GM19463 (cell line): ENCODE results near the gene PVALEF.

Experiments
- ATAC-seq: cut with Tn5 transposase; IDR thresholded peaks from one replicate; pipeline ENCODE4 v1.9.1; 2021; ENCODE audit warnings: mild to moderate bottlenecking, moderate library complexity; ENCODE audit not compliant: unreplicated experiment

PVALEF gene

DNA sequence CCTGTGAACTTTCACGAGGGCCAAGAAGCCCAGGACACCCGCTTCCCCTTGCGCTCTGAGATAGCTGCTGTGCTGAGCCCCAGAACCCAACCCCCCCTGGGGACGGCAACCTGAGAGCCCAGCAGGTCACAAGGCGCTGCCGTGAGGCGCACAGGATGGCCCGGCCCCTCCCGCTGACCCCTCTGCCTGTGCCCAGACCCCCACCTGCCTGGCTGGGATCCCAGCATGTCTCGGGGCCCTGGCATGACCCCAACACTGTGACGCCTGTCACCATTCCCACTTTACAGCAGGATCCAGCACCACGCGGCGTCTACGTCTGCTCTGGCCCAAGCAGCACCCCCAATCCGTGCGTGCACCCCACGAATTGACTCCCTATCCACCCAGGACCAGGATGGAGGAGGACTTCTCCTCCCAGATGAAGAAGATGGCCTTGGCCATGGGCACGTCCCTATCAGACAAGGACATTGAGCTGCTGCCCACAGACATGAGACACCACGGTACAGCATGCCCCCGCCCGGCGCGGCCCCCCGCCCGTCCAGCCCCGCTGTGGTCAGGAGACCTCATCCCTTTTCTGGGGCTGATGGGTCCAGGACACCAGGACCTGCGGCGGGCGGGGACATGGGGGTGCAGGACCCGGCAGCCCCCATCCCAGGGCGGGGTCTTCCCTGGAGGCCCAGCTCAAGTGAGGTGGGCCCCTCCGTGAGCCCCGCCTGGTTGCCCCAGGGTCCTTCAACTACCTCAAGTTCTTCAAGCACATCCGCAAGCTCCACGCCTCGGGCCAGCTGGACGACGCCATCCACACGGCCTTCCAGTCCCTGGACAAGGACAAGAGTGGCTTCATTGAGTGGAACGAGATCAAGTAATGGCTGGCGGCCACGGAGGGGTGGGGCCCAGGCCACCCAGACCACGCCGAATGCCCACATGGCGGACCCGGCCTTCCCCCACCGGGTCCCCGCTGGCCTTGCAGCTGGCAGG lies 15.8 kb downstream of the PVALEF start:
- ATAC-seq = no peak

- no peak for ATAC-seq
Measured at GRCh38 chr17:81181811-81182185, 16.5 kb downstream of the PVALEF start.

GRCh38 chr17:81182596-81182995 lies 17.3 kb downstream of the PVALEF start:
- ATAC-seq = no peak

- ATAC-seq = no peak
Measured at GRCh38 chr17:81183316-81183715, 18.0 kb downstream of the PVALEF start.

DNA sequence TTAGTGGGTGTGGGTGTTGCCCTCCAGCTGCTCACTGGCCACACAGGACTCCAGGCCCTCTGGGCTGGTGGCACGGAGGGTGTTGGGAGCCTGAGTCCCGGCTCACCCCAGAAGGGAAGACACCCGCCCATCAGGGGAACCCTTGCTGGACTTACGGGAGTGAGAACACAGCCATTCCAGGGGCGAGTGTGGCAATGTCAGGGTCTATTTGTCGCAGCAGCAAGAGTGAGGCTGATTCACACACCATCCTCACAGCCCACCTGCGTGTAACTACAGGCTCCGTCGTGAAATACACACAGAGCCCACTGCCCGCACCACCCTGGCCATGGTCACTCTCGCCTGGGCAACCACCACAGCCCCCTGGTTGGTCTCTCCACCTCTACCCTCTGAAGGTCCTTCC lies 18.5 kb downstream of the PVALEF start:
- no peak for ATAC-seq

- ATAC-seq = no peak
Measured at GRCh38 chr17:81184555-81184954, 19.2 kb downstream of the PVALEF start.

- no peak for ATAC-seq
Measured at GRCh38 chr17:81186203-81186602, 20.9 kb downstream of the PVALEF start.

GRCh38 chr17:81187120-81187519 lies 21.8 kb downstream of the PVALEF start:
- no peak for ATAC-seq

GRCh38 chr17:81187586-81188490 lies 22.5 kb downstream of the PVALEF start:
- no peak for ATAC-seq

GRCh38 chr17:81188491-81188840 lies 23.2 kb downstream of the PVALEF start:
- no peak for ATAC-seq

DNA sequence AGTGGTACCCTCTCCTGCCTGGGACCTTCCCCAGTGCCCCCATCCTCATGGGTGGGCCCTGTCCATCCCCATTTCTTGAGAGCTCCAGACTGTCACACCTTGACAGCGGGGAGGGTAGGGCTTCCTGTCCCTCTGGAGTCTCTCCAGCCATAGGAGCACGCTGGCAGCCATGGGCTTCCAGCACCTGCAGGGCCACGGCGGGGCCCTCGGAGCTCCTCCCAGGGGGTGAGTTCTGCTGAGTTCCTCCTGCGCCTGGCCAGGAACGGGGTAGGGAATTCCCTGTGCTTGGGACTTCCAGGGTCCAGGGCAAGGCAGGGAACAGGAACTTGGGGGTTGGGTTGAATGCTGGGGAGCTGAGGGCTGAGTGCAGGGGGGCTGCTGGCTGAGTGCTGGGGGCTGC lies 23.7 kb downstream of the PVALEF start:
- no peak for ATAC-seq

DNA sequence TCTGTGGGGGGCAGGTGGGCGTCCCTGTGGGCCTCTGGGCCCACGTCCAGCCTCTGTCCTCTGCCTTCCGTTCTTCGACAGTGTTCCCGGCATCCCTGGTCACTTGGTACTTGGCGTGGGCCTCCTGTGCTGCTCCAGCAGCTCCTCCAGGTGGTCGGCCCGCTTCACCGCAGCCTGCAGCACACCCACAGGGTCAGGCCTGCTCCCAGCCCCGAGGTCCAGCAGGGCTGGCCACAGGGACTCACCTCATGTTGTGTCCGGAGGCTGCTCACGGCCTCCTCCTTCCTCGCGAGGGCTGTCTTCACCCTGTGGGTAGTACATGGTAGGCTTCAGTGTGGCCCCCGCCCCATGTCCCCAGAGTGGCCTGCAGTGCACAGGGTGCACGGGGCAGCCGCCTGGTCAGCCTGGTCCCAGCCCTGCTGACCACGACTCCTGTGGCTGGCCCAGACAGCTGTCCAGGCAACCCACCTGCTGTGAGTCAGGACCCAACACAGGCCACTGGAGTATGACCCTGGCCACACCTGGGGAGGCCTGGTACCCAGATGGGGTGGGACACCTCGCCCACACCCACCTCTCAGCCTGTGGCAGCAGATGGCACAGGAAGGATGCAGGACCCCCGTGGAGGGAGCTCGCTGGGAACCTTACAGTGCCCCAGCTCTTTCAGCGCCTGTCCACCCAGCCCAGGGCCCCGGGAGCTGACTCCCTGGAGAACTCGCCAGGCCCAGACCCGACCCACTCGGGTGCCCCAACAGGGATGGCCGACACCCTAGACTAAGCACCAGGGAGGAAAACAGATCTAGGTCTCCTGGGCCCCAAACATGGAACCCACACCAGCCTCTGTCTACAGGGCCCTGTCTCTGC lies 24.6 kb downstream of the PVALEF start:
- no peak for ATAC-seq

DNA sequence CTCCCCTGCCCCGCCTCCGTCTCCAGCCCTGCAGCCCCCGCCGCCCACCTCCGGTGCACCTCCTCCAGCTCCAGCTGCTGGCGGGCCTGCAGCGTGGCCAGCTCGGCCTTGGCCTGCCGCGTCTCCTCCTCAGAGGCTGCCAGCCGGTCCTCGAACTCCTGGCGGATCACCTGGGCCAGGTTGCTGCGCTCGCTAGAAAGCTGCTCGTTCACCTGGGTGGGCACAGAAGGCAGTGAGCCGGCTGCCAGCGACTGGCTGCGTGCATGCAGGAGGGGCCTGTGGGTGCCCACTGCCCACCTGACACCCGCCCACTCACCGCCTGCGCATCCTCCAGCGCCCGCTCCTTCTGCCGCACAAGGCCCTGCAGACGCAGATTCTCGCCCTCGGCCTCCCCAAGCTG lies 25.3 kb downstream of the PVALEF start:
- ATAC-seq = no peak

GRCh38 chr17:81191116-81191515 lies 25.8 kb downstream of the PVALEF start:
- no peak for ATAC-seq

- ATAC-seq = no peak
Measured at GRCh38 chr17:81191646-81192045, 26.3 kb downstream of the PVALEF start.

GRCh38 chr17:81192386-81193050 lies 27.2 kb downstream of the PVALEF start:
- ATAC-seq = no peak

DNA sequence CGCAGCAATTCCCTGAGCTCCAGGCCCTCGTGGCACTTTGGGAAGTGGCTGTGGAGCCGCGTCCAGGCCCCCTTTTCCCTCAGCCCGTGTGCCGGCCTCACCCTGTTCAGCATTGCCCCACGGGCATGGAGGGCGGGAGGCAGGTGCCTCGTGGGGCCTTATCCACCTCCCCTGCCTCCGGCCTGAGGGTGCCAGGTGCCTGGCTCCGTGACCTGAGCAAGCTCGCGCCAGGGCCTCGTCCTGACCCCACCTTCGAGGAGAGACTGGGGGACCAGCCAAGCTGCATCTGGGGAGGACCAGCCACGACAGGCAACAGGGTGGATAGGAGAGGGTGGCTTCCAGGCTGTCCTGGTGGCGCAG lies 27.7 kb downstream of the PVALEF start:
- ATAC-seq = no peak

GRCh38 chr17:81193470-81194224 lies 28.3 kb downstream of the PVALEF start:
- ATAC-seq = no peak

DNA sequence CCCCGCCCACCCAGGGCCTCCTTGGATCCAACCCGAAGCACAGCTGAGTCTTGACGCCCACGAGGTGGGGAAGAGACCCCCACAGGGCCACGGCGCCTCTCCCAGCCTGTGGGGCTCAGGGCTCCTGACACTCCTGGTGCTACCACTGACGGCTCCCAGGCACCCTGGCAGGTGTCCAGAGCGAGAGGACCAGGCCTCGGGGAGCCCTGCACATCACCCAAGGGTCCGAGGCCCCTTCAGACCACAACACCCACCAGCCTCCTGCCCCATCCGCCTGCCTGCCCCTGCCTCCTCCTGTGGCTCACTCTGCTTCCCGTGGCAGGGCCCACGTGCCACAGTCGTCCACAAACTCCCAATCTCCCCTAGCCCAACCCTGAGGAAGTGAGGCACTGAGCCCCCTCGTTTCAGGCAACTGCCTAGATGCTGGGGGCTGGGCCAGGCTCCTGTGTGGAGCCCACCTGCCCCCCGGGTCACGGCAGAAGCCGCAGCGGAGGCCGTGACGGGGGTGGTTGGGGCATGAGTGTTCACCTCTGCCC lies 29.0 kb downstream of the PVALEF start:
- ATAC-seq = no peak
